GM12878 (cell line): ENCODE results near the gene FZR1. TPM values are rescaled to one million over a fixed set of nuclear protein-coding genes. Genes with fewer than 3 reads are reported as not detected.

ENCODE experiments used
- ATAC-seq: fragments of 200-7000 bp; cut with Tn5 transposase; 3 replicates; pipeline ENCODE4 v1.9.1; 2020; ENCODE audit warnings: mild to moderate bottlenecking, moderate library complexity
- BruUV-seq: library from RNA; stranded (reverse); fragments of 400-500 nt; replicated peaks from 2 replicates; lab custom pipeline; 2021; lab: Mats Ljungman, UMichigan
- CTCF ChIA-PET: fragments of 300-600 bp; sonication (Branson Sonifier 250); formaldehyde crosslinking; extraction: SDS; loops from one replicate; lab custom pipeline; 2021; ENCODE audit warnings: inconsistent platforms; lab: Yijun Ruan, JAX
- POLR2A ChIA-PET: fragments of 350-600 bp; formaldehyde crosslinking; extraction: SDS; loops from one replicate; lab custom pipeline; 2021; ENCODE audit warnings: inconsistent platforms; lab: Charles Lee
- RAD21 ChIA-PET: fragments of 300-600 bp; sonication (Branson Sonifier 250); formaldehyde crosslinking; loops from one replicate; lab custom pipeline; 2023; ENCODE audit warnings: antibody characterized with exemption; ENCODE audit not compliant: unreplicated experiment; lab: Charles Lee
- SMC1A ChIA-PET: fragments of 300-600 bp; sonication (Branson Sonifier 250); formaldehyde crosslinking; loops from one replicate; lab custom pipeline; 2023; ENCODE audit not compliant: unreplicated experiment, uncharacterized antibody; lab: Charles Lee
- DNase-seq: peaks from one replicate; pipeline ENCODE4 v3.0.0-alpha.2; 2011; ENCODE audit warnings: low read depth, low spot score
- FAIRE-seq: peaks from 3 replicates; lab custom pipeline; 2011; peaks lifted over from hg19 to GRCh38; lab: Jason Lieb, UNC
- H2AFZ ChIP-seq: 2 replicates; pipeline ENCODE4 v1.6.0; 2011; ENCODE audit warnings: low read depth, low read length, control low read depth; ENCODE audit not compliant: control insufficient read depth
- H3K27ac ChIP-seq: 2 replicates; pipeline ENCODE4 v1.5.1; 2011; ENCODE audit warnings: control low read depth; ENCODE audit not compliant: control insufficient read depth, insufficient read depth
- H3K27me3 ChIP-seq, 2 experiments: replicated peaks in 1 of 2; 2 replicates each; pipeline versions ENCODE4 v1.6.0 to v1.6.1; 2011; ENCODE audit warnings: low read length in 1 of 2; ENCODE audit not compliant: control insufficient read depth in 2 of 2, insufficient read depth in 2 of 2
- H3K36me3 ChIP-seq, 2 experiments: 2 replicates each; pipeline ENCODE4 v1.5.1; 2011; ENCODE audit warnings: low read length in 1 of 2; ENCODE audit not compliant: control insufficient read depth in 2 of 2, insufficient read depth in 2 of 2
- H3K4me1 ChIP-seq: 2 replicates; pipeline ENCODE4 v1.6.1; 2011; ENCODE audit warnings: mild to moderate bottlenecking, low read length, moderate library complexity, mixed read lengths; ENCODE audit not compliant: control insufficient read depth, insufficient read depth
- H3K4me2 ChIP-seq: 2 replicates; pipeline ENCODE4 v1.6.0; 2011; ENCODE audit warnings: control low read depth; ENCODE audit not compliant: control insufficient read depth, insufficient read depth
- H3K4me3 ChIP-seq: fragments of 200-600 bp; sonication (generic); 2 replicates; pipeline ENCODE4 v1.5.1; 2016
- H3K79me2 ChIP-seq: 2 replicates; pipeline ENCODE4 v1.6.0; 2011; ENCODE audit warnings: low read length; ENCODE audit not compliant: control insufficient read depth, insufficient read depth
- H3K9ac ChIP-seq: 2 replicates; pipeline ENCODE4 v1.8.0; 2011; ENCODE audit warnings: low read length, control low read depth, mixed read lengths; ENCODE audit not compliant: control insufficient read depth, insufficient read depth
- H3K9me3 ChIP-seq: replicated peaks from 3 replicates; pipeline ENCODE4 v1.5.1; 2011; ENCODE audit warnings: mild to moderate bottlenecking, low read length; ENCODE audit not compliant: control insufficient read depth, insufficient read depth
- H4K20me1 ChIP-seq: 2 replicates; pipeline ENCODE4 v1.6.0; 2011; ENCODE audit not compliant: control insufficient read depth, insufficient read depth
- IKZF1 ChIP-seq: fragments of 450-650 bp; conservative IDR thresholded peaks from 2 replicates; pipeline ENCODE4 v1.6.1; 2017; ENCODE audit warnings: antibody characterized with exemption, mild to moderate bottlenecking
- STAT3 ChIP-seq: IDR thresholded peaks from 2 replicates; pipeline ENCODE4 v1.6.1; 2011; ENCODE audit warnings: low read depth, low read length, improper control_type of control experiment
- WGBS: methylation state at CpG from one replicate; pipeline ENCODE4 v1.1.6; 2016; ENCODE audit warnings: low lambda C conversion rate; ENCODE audit not compliant: insufficient replicate concordance, insufficient coverage; ENCODE audit errors: missing lambda C conversion rate; 5-methylcytosine and 5-hydroxymethylcytosine counted together
- in situ Hi-C: fragments of 300-500 bp; cut with MboI; formaldehyde crosslinking; loops from 9 replicates; pipeline ENCODE4 v1.14.3; 2018; ENCODE audit warnings: mixed read lengths
- intact Hi-C: fragments of 100-400 bp; cut with micrococcal nuclease; formaldehyde crosslinking; loops from one replicate; pipeline ENCODE4 v1.14.2; 2022; ENCODE audit not compliant: unreplicated experiment
- polyA plus RNA-seq, 11 experiments: library from polyadenylated mRNA; depleted of rRNA in 4 of 11; unstranded in 6 of 11; stranded (reverse) in 5 of 11; fragments of >200 nt; fragmentation: Nextera tagmentation in 4 of 11; fragmentation: Illumina TruSeq in 1 of 11; extraction: Ambion mirVana in 4 of 11; extraction: Trizol in 1 of 11; gene quantifications; 1 replicate in 1 of 11; 2 replicates in 10 of 11; pipeline versions ENCODE4 v1.2.1 to v1.2.3, GENCODE V29; 2011 to 2016; ENCODE audit warnings: inconsistent platforms in 2 of 11, missing spikeins in 2 of 11, low read depth in 1 of 11
- total RNA-seq, 4 experiments: library from RNA; depleted of rRNA in 3 of 4; stranded (reverse); fragments of >200 nt in 3 of 4; fragmentation: Illumina TruSeq in 1 of 4; extraction: Trizol in 1 of 4; gene quantifications; 2 replicates each; pipeline versions ENCODE4 v1.2.1 to v1.2.3, GENCODE V29; 2013 to 2021
- TF ChIP-seq, protein P1 (sequence below): fragments of 450-650 bp; IDR thresholded peaks from 2 replicates; pipeline ENCODE4 v1.6.1; 2018; ENCODE audit warnings: borderline replicate concordance, mild to moderate bottlenecking; ENCODE audit not compliant: partially characterized antibody

FZR1 gene
- total and polyA plus RNA-seq, 10 of the 15 experiments (the other 5 are each of a cell fraction or from before 2014, with no cell fraction given): 0.11 to 44.2 (median 29.3) TPM

- CTCF ChIA-PET: interaction anchor here (0.9 to 3.4 kb wide), 3 partner anchors 10 to 144 kb away, joined by 3 to 20 read pairs (median 4); partner anchors contain the start of gene PIP5K1C
- H3K36me3 ChIP-seq: peaks cover 0 to 2% of the 10 kb centered on the region in 2 experiments; a peak in 2 of 4 replicates
- peak overlapping the region; percentile 94 for H3K4me3 ChIP-seq
- intact Hi-C loops: loop anchor here (5.0 kb wide), 1 partner anchor 71 kb away; the partner anchor contains the start of gene CACTIN
- peak overlapping the region; percentile 50 for H3K9ac ChIP-seq
- RAD21 ChIA-PET: interaction anchor here (0.9 kb wide), 1 partner anchor 53 kb away, joined by 3 read pairs; no protein-coding TSS in a partner anchor
- no TSS peak for BruUV-seq
- peak overlapping the region; percentile 75 for H3K4me2 ChIP-seq
- H3K27ac ChIP-seq: no peak overlapping the region; the same call in 1 of the 2 replicates
- FAIRE-seq (no peak), DNase-seq (no peak), ATAC-seq (no peak)
- in situ Hi-C loops: no loop called here
- peaks cover 28% of the 10 kb centered on the region for H3K4me1 ChIP-seq
- H4K20me1 ChIP-seq: no peaks in the 10 kb centered on the region
- POLR2A ChIA-PET: interaction anchor here (0.6 to 1.2 kb wide), 3 partner anchors 17 to 551 kb away, joined by 3 to 6 read pairs (median 5); partner anchors contain the start of gene HMG20B
- no peaks in the 10 kb centered on the region for H3K9me3 ChIP-seq
- no peaks in the 10 kb centered on the region for H3K27me3 ChIP-seq
- TF ChIP-seq, protein P1, sequence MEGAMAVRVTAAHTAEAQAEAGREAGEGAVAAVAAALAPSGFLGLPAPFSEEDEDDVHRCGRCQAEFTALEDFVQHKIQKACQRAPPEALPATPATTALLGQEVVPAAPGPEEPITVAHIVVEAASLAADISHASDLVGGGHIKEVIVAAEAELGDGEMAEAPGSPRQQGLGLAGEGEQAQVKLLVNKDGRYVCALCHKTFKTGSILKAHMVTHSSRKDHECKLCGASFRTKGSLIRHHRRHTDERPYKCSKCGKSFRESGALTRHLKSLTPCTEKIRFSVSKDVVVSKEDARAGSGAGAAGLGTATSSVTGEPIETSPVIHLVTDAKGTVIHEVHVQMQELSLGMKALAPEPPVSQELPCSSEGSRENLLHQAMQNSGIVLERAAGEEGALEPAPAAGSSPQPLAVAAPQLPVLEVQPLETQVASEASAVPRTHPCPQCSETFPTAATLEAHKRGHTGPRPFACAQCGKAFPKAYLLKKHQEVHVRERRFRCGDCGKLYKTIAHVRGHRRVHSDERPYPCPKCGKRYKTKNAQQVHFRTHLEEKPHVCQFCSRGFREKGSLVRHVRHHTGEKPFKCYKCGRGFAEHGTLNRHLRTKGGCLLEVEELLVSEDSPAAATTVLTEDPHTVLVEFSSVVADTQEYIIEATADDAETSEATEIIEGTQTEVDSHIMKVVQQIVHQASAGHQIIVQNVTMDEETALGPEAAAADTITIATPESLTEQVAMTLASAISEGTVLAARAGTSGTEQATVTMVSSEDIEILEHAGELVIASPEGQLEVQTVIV: no peak
- TF ChIP-seq STAT3 (no peak), IKZF1 (0 out of 2 replicates have a peak, but pooled peaks have one; percentile 16)
- no peak overlapping the region for H2AFZ ChIP-seq
- SMC1A ChIA-PET: no interaction called here
- 77% methylated on average over 15 of the region's 15 CpGs for WGBS
- H3K79me2 ChIP-seq: peaks cover 37% of the 10 kb centered on the region
Observed at GRCh38 chr19:3555653-3556422, 49.7 kb downstream of the FZR1 start.
